ENCODE data around the gene SV2B. TPM values are rescaled to one million over a fixed set of nuclear protein-coding genes. Genes with fewer than 3 reads are reported as not detected.

SV2B gene
- total RNA-seq, 2 donors from 2014 or later, result 6.5 to 8.8 TPM

DNA sequence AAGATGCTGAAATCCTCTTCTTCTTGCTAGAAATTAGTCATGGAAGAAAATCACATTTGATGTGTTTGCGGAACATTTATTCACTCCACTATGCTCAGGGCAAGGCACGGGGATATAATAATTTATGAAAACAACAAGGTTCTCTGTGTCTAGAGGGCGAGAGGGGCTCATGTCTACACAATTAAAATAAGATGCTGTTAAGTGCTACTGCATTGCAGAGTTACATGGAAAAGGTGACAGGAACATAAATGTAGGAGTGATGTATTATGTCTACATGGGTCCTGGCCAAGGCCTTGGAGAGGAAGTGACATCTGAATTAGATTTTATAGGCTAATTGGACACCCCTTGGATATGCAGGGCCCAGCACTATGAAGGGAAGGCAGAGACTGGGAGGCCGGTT, 96.1 kb downstream of the SV2B start:
- Mint-ChIP-seq H3K4me3 (no peak overlapping the region), H3K27me3 (ENCODE audit: insufficient read depth) (peaks cover 26% of the 10 kb centered on the region), H3K27ac (no peak overlapping the region), H3K4me1 (peaks cover 8% of the 10 kb centered on the region), H3K9me3 (no peaks in the 10 kb centered on the region), H3K36me3 (ENCODE audit: low read depth) (no peaks in the 10 kb centered on the region)
- no peak overlapping the region for H3K27ac ChIP-seq (ENCODE audit: low read depth, low read length)
- no peak overlapping the region for H3K9ac ChIP-seq (ENCODE audit: extremely low read depth, low read length, poor library complexity, severe bottlenecking)
- H3K4me3 ChIP-seq (ENCODE audit: low read length), result no peak overlapping the region
- H3K36me3 ChIP-seq (ENCODE audit: control insufficient read depth, insufficient read depth, low read length), result no peaks in the 10 kb centered on the region
- no peak for TF ChIP-seq CTCF (conservative IDR thresholded peaks at IDR 0.05)
- WGBS, 2 experiments (ENCODE audit: insufficient coverage in 1 of 2, insufficient read length in 1 of 2), result 90 to 98% methylated on average over 4 of the region's 4 CpGs
- no peak for DNase-seq
- no peaks in the 10 kb centered on the region for H3K4me1 ChIP-seq (ENCODE audit: control insufficient read depth, insufficient read depth, low read length)
- peaks cover 39% of the 10 kb centered on the region for H3K27me3 ChIP-seq (ENCODE audit: control insufficient read depth, insufficient read depth, low read length, poor library complexity, severe bottlenecking)
- no peaks in the 10 kb centered on the region for H3K9me3 ChIP-seq (ENCODE audit: control insufficient read depth, low read length)

DNA sequence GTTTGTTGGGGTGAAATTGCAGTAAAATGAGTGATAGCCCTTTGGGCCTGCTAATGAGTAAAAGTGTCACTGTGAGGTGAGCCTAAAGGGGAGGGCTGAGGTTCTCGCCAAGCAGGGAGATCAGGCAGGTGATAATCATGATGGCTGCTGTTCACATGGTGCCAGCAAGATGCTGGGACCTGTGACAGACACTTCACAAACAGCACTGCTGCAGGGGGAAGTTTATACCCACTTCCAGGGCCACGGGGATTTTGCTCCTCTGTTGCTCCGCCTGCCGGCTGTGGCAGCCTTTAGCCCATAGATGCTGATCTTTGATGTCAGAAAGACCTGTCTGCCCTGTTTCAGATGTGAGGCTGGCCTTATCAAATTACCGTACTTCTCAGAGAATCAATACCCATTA, 96.7 kb downstream of the SV2B start:
- Histone ChIP-seq H3K4me1 (ENCODE audit: control insufficient read depth, insufficient read depth, low read length) (no peaks in the 10 kb centered on the region), H3K4me3 (ENCODE audit: low read length) (no peak overlapping the region), H3K27ac (ENCODE audit: low read depth, low read length) (no peak overlapping the region), H3K27me3 (ENCODE audit: control insufficient read depth, insufficient read depth, low read length, poor library complexity, severe bottlenecking) (peaks cover 42% of the 10 kb centered on the region), H3K9me3 (ENCODE audit: control insufficient read depth, low read length) (no peaks in the 10 kb centered on the region), H3K9ac (ENCODE audit: extremely low read depth, low read length, poor library complexity, severe bottlenecking) (no peak overlapping the region), H3K36me3 (ENCODE audit: control insufficient read depth, insufficient read depth, low read length) (no peaks in the 10 kb centered on the region)
- Mint-ChIP-seq H3K36me3 (ENCODE audit: low read depth) (no peaks in the 10 kb centered on the region), H3K27ac (no peak overlapping the region), H3K4me3 (no peak overlapping the region), H3K9me3 (no peaks in the 10 kb centered on the region), H3K27me3 (ENCODE audit: insufficient read depth) (peaks cover 23% of the 10 kb centered on the region), H3K4me1 (peaks cover 11% of the 10 kb centered on the region)
- WGBS, 2 experiments (ENCODE audit: insufficient coverage in 1 of 2, insufficient read length in 1 of 2), result 89 to 100% methylated on average over 1 to 4 of the region's 5 CpGs
- TF ChIP-seq CTCF (conservative IDR thresholded peaks at IDR 0.05), result no peak
- no peak for DNase-seq

GRCh38 chr15:91199511-91199910, 99.5 kb downstream of the SV2B start:
- Mint-ChIP-seq H3K36me3 (ENCODE audit: low read depth) (no peaks in the 10 kb centered on the region), H3K27me3 (ENCODE audit: insufficient read depth) (peaks cover 18% of the 10 kb centered on the region), H3K4me3 (no peak overlapping the region), H3K9me3 (no peaks in the 10 kb centered on the region), H3K4me1 (peaks cover 27% of the 10 kb centered on the region), H3K27ac (no peak overlapping the region)
- TF ChIP-seq CTCF (conservative IDR thresholded peaks at IDR 0.05), result no peak
- 96 to 100% methylated on average over 3 to 7 of the region's 7 CpGs for WGBS, 2 experiments (ENCODE audit: insufficient coverage in 1 of 2, insufficient read length in 1 of 2)
- Histone ChIP-seq H3K36me3 (ENCODE audit: control insufficient read depth, insufficient read depth, low read length) (no peaks in the 10 kb centered on the region), H3K9ac (ENCODE audit: extremely low read depth, low read length, poor library complexity, severe bottlenecking) (no peak overlapping the region), H3K27ac (ENCODE audit: low read depth, low read length) (no peak overlapping the region), H3K9me3 (ENCODE audit: control insufficient read depth, low read length) (no peaks in the 10 kb centered on the region), H3K4me1 (ENCODE audit: control insufficient read depth, insufficient read depth, low read length) (peaks cover 10% of the 10 kb centered on the region), H3K4me3 (ENCODE audit: low read length) (no peak overlapping the region), H3K27me3 (ENCODE audit: control insufficient read depth, insufficient read depth, low read length, poor library complexity, severe bottlenecking) (peaks cover 28% of the 10 kb centered on the region)
- no peak for DNase-seq
